Small intestine (tissue), 7 donors: ENCODE measurements around the gene ASIC2. TPM values are rescaled to one million over a fixed set of nuclear protein-coding genes. Genes with fewer than 3 reads are reported as not detected.

Source experiments
- DNase-seq, 2 donors: peaks; one replicate each; pipeline versions ENCODE4 v3.0.0 to v3.0.0-alpha.2; 2013
- FAIRE-seq: peaks from 2 replicates; lab custom pipeline; 2012; peaks lifted over from hg19 to GRCh38; lab: Jason Lieb, UNC
- H3K27ac ChIP-seq, 3 donors: one replicate each; pipeline ENCODE4 v1.5.1; 2013; ENCODE audit warnings: low read length in 2 of 3, mild to moderate bottlenecking in 2 of 3, control low read depth in 1 of 3, inconsistent platforms in 1 of 3, low read depth in 1 of 3, moderate library complexity in 1 of 3
- H3K27me3 ChIP-seq, 3 donors: one replicate each; pipeline ENCODE4 v1.6.1; 2013; ENCODE audit warnings: low read length in 3 of 3, inconsistent platforms in 1 of 3; ENCODE audit not compliant: control insufficient read depth in 3 of 3, insufficient read depth in 3 of 3
- H3K36me3 ChIP-seq, 3 donors: one replicate each; pipeline ENCODE4 v1.6.1; 2013; ENCODE audit warnings: low read length in 3 of 3, inconsistent platforms in 1 of 3, low read depth in 1 of 3, mild to moderate bottlenecking in 1 of 3, moderate library complexity in 1 of 3; ENCODE audit not compliant: control insufficient read depth in 3 of 3, insufficient read depth in 2 of 3
- H3K4me1 ChIP-seq, 3 donors: one replicate each; pipeline ENCODE4 v1.6.1; 2013; ENCODE audit warnings: low read length in 2 of 3, inconsistent platforms in 1 of 3, low read depth in 1 of 3, mild to moderate bottlenecking in 1 of 3, moderate library complexity in 1 of 3; ENCODE audit not compliant: control insufficient read depth in 3 of 3, insufficient read depth in 2 of 3
- H3K4me3 ChIP-seq, 3 donors: one replicate each; pipeline ENCODE4 v1.5.1; 2013; ENCODE audit warnings: low read length in 3 of 3, control low read depth in 1 of 3, inconsistent platforms in 1 of 3, low read depth in 1 of 3, mild to moderate bottlenecking in 1 of 3, moderate library complexity in 1 of 3
- H3K9me3 ChIP-seq, 2 donors: one replicate each; pipeline ENCODE4 v1.6.1; 2013; ENCODE audit warnings: low read depth in 1 of 2, low read length in 1 of 2; ENCODE audit not compliant: control insufficient read depth in 2 of 2, insufficient read depth in 1 of 2
- WGBS, 3 donors: extraction: QIAGEN DNeasy Blood & Tissue Kit; methylation state at CpG; one replicate each; pipeline ENCODE4 v1.1.7; 2013; 5-methylcytosine and 5-hydroxymethylcytosine counted together
- polyA plus RNA-seq, 4 donors: library from polyadenylated mRNA; stranded (reverse) in 3 of 4; unstranded in 1 of 4; fragments of 200-250 nt in 3 of 4; fragments of 120-200 nt in 1 of 4; gene quantifications; one replicate each; pipeline versions ENCODE4 v1.2.1 to v1.2.3, GENCODE V29; 2013
- donor health status: healthy with polysubstance abuse.
- donor health status: control.
- donor health status: control.
- donor health status: Bipolar disorder and iron deficiency.
- donor health status: healthy.

ASIC2 gene
- polyA plus RNA-seq, 4 donors, result 1.5 to 14.4 TPM; not detected in 2

DNA sequence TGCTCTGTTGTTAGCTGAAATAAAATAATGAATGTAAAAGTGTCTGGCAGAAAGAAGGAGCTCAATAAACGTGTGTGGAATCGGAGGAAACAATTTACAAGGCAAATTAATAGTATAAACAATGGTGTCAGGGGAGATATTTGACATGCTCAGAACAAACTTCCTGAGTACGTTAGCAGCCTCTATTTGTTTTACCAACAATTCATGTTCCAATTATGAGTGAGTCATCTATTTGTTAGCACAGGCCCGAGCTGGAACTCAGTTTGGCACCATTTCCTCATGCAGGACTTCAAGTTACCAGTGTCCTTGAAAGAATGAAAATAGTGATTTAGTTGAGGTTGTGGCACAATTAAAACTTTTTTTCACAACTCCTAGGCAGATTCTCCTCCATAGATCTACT is 9.1 kb downstream of the ASIC2 start:
- peak overlapping the region in 2 of 3 donors; percentile 8 to 69 for H3K27ac ChIP-seq
- WGBS, 3 donors, result 3 to 13% (median 9%) methylated on average over 4 of the region's 4 CpGs

GRCh38 chr17:33280162-33280943 is 12.7 kb downstream of the ASIC2 start:
- peaks cover 8 to 20% (median 8%) of the 10 kb centered on the region in 3 donors for H3K4me1 ChIP-seq
- WGBS, 3 donors, result 64 to 76% (median 75%) methylated on average over 8 of the region's 8 CpGs
- no peak for FAIRE-seq
- DNase-seq, result no peak
- no peak overlapping the region for H3K27ac ChIP-seq
- H3K27me3 ChIP-seq, result no peaks in the 10 kb centered on the region
- peaks cover 0 to 6% (median 0%) of the 10 kb centered on the region in 3 donors for H3K36me3 ChIP-seq
- H3K4me3 ChIP-seq, result no peak overlapping the region
- H3K9me3 ChIP-seq, result no peaks in the 10 kb centered on the region

More for the DNA sequence above, 9.1 kb downstream of the ASIC2 start:
- no peaks in the 10 kb centered on the region for H3K9me3 ChIP-seq
- peaks cover 0 to 2% (median 0%) of the 10 kb centered on the region in 3 donors for H3K27me3 ChIP-seq
- H3K4me3 ChIP-seq, result no peak overlapping the region
- DNase-seq (peak; percentile 48 to 77), FAIRE-seq (no peak)
- H3K36me3 ChIP-seq, result peaks cover 0 to 7% (median 0%) of the 10 kb centered on the region in 3 donors
- peaks cover 0 to 21% (median 6%) of the 10 kb centered on the region in 3 donors for H3K4me1 ChIP-seq

DNA sequence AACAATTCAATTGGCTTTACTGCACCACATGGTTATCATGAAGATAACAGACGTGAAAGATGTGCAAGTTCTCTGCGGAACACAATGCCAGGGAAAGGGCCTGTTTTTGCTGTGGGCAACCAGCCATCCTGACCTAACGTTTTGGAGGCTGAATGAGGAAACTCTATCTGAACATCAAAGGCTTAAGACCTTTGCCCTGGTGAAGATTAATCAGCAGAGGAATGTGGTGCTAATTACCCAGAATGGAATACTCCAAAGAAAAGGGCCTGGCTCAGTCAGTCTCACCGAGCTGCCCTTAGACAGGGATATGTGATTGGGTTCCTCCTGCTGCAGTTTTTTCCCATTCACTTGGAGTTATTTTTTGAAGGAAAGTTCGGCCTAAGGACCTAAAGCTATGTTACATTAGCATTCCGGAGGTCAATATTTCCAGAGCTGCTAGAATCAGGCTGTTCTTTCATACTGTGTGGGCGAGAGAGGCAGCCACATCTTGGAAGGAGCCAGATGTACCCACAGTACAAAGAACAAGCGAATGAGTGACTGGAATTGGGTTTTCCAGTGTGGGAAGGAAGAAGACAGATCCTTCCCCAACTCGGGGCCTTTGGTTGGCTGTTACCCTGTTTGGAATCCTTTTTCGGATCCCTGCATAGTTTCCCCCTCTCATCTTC is 15.5 kb downstream of the ASIC2 start:
- no peaks in the 10 kb centered on the region for H3K9me3 ChIP-seq
- H3K36me3 ChIP-seq, result peaks cover 0 to 8% (median 0%) of the 10 kb centered on the region in 3 donors
- no peak overlapping the region for H3K27ac ChIP-seq
- H3K4me1 ChIP-seq, result peaks cover 4 to 13% (median 8%) of the 10 kb centered on the region in 3 donors
- no peaks in the 10 kb centered on the region for H3K27me3 ChIP-seq
- no peak overlapping the region for H3K4me3 ChIP-seq
- DNase-seq, result peak in 1 of 2 donors; percentile 65
- WGBS, 3 donors, result 18 to 43% (median 24%) methylated on average over 10 of the region's 10 CpGs
- no peak for FAIRE-seq

GRCh38 chr17:33273743-33274410 is 19.2 kb downstream of the ASIC2 start:
- FAIRE-seq (no peak), DNase-seq (no peak)
- Histone ChIP-seq H3K4me3 (no peak overlapping the region), H3K4me1 (peaks cover 2 to 13% (median 8%) of the 10 kb centered on the region in 3 donors), H3K36me3 (peaks cover 0 to 8% (median 0%) of the 10 kb centered on the region in 3 donors), H3K27me3 (no peaks in the 10 kb centered on the region), H3K9me3 (no peaks in the 10 kb centered on the region), H3K27ac (no peak overlapping the region)
- 71 to 85% (median 73%) methylated on average over 3 of the region's 3 CpGs for WGBS, 3 donors

DNA sequence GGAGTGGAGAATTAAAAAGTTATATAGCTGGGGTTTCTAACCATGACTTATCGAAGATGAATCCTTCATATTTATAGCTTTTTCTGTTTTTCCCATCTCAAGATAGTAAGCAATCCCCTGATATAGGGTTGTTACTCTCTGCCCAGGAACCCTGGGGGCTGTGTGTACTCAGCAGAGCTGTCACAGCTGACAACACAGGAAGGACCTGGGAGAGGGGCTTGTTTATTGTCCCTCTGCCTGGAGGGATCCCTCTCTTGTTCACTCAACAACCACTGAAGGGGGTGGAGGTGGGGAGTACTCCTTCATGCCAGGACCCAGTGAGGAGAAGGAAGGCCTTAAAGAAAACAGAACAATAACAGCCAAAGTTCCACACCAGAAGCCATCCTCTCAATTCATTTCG is 19.8 kb downstream of the ASIC2 start:
- 62 to 79% (median 72%) methylated on average over 2 of the region's 2 CpGs for WGBS, 3 donors
- H3K4me1 ChIP-seq, result peaks cover 1 to 19% (median 10%) of the 10 kb centered on the region in 3 donors
- peaks cover 0 to 8% (median 0%) of the 10 kb centered on the region in 3 donors for H3K36me3 ChIP-seq
- no peak overlapping the region for H3K27ac ChIP-seq
- FAIRE-seq (no peak), DNase-seq (no peak)
- no peaks in the 10 kb centered on the region for H3K27me3 ChIP-seq
- H3K4me3 ChIP-seq, result no peak overlapping the region
- no peaks in the 10 kb centered on the region for H3K9me3 ChIP-seq

DNA sequence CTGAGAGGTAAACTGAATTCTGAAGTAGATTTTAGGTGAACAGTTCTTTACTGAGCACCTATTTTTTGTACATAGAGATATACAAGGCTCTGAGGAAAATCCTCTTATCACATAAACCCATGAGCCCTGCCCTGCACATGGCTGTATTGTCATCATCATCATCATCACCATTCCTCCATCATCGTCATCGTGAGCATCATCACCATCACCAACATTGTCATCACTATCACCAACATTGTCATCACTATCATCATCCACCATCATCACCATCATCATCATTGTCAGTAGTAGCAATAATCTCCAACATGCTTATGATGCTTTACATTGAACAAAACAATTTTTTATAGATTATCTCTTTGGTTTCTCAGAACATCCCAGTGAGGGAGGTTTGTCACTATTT is 20.7 kb downstream of the ASIC2 start:
- WGBS, 3 donors, result 95 to 98% (median 96%) methylated on average over 2 of the region's 2 CpGs
- FAIRE-seq (no peak), DNase-seq (no peak)
- Histone ChIP-seq H3K4me1 (peaks cover 0 to 22% (median 5%) of the 10 kb centered on the region in 3 donors), H3K9me3 (no peaks in the 10 kb centered on the region), H3K27me3 (no peaks in the 10 kb centered on the region), H3K27ac (no peak overlapping the region), H3K4me3 (no peak overlapping the region), H3K36me3 (peaks cover 0 to 8% (median 0%) of the 10 kb centered on the region in 3 donors)

DNA sequence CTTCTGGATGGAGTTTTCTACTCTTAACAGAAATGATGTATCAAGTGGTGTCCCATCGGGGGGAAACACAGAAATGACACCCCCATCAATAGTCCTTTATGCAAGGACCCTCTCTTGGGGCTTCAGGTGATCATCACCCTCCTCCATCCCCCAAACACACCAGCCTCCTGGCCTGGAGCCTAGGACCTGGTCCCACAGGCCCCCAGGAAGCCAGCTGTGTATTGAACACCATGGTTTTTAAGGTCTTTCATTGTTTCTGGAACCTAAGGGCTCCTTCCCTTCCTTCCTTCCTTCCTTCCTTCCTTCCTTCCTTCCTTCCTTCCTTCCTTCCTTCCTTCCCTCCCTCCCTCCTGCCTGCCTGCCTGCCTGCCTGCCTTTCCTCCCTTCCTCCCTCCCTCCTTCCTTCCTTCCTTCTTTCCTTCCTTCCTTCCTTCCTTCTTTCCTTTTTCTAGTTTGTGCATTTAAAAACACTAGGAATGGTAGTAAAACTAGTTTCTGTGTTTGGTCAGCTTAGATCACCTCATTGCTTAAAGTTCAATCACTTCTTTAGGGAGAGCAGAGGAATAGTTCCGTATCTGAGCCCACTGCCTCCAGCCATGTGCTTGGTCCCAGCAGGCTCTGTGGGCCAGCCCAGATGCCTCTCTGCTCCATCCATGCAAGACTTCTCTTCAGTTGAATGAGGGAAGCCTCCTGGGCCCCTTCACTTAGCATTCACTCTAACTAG is 23.6 kb downstream of the ASIC2 start:
- Histone ChIP-seq H3K4me1 (peaks cover 0 to 34% (median 2%) of the 10 kb centered on the region in 3 donors), H3K4me3 (no peak overlapping the region), H3K36me3 (peaks cover 0 to 2% (median 0%) of the 10 kb centered on the region in 3 donors), H3K27ac (no peak overlapping the region), H3K9me3 (no peaks in the 10 kb centered on the region), H3K27me3 (no peaks in the 10 kb centered on the region)
- no peak for DNase-seq
- WGBS, 3 donors, result 76 to 83% (median 81%) methylated on average over 2 of the region's 2 CpGs
- no peak for FAIRE-seq
